ENCODE data around the gene UPF1.

The UPF1 gene

GRCh38 chr19:18858906-18859646, 27.3 kb downstream of the UPF1 start:
- DNase-seq = no peak

GRCh38 chr19:18859676-18860301, 28.0 kb downstream of the UPF1 start:
- DNase-seq = no peak

GRCh38 chr19:18860302-18860700, 28.5 kb downstream of the UPF1 start:
- DNase-seq = no peak

DNA sequence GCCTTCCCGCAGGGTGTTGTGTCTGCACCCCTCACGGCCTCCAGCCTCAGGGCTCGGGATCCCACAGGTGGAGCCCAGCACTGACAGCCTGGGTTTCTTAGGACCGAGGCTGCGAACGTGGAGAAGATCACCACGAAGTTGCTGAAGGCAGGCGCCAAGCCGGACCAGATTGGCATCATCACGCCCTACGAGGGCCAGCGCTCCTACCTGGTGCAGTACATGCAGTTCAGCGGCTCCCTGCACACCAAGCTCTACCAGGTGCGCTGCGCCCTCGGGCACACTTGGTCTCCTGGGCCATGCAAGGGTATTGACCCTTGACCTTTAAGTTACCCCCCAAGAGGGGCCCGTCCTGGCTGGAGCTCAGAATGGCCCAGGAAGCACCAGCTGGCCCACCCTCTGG, 29.0 kb downstream of the UPF1 start:
- no peak for DNase-seq

- DNase-seq = no peak
Measured at GRCh38 chr19:18861235-18861634, 29.5 kb downstream of the UPF1 start.

DNA sequence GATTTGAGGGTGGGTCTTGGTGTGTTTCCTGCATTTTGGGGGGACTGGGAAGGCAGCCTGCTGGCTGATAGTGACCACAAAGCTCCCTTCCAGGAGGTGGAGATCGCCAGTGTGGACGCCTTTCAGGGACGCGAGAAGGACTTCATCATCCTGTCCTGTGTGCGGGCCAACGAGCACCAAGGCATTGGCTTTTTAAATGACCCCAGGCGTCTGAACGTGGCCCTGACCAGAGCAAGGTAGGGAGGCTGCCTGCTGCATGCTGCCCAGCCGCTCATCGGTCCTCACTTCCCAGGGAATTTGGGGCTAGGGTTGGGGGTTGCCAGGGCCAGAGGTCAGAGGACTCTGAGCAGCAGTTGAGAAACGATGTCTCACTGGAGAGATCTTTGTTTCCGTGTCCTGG, 30.2 kb downstream of the UPF1 start:
- DNase-seq = no peak

- no peak for DNase-seq
Measured at GRCh38 chr19:18862976-18863842, 31.4 kb downstream of the UPF1 start.

- DNase-seq = no peak
Measured at GRCh38 chr19:18863843-18864362, 32.1 kb downstream of the UPF1 start.

DNA sequence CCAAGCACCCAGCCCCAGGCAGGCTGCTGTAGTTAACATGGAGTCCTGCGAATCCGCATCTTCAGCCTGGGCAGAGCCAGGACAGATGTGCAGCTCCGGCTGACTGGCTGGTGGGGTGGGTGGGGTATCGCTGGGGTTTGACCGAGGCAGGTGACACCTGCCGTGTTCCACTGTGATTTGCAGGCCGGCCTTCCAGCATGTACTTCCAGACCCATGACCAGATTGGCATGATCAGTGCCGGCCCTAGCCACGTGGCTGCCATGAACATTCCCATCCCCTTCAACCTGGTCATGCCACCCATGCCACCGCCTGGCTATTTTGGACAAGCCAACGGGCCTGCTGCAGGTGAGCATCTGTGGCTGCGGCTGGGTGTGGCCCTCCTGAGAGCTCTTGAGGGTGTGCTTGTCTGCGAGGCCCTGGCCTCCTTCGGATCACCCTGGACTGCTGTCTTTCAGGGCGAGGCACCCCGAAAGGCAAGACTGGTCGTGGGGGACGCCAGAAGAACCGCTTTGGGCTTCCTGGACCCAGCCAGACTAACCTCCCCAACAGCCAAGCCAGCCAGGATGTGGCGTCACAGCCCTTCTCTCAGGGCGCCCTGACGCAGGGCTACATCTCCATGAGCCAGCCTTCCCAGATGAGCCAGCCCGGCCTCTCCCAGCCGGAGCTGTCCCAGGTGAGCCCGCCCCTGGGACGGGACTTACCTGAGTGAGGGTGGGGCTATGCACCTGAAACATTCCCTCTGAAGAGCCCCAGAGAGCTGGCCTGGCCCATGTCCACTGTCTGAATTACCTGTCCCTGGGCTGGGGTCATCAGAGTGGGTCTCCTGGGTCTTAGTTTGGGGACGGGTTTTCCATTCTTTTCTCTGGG, 33.6 kb downstream of the UPF1 start:
- DNase-seq = no peak

DNA sequence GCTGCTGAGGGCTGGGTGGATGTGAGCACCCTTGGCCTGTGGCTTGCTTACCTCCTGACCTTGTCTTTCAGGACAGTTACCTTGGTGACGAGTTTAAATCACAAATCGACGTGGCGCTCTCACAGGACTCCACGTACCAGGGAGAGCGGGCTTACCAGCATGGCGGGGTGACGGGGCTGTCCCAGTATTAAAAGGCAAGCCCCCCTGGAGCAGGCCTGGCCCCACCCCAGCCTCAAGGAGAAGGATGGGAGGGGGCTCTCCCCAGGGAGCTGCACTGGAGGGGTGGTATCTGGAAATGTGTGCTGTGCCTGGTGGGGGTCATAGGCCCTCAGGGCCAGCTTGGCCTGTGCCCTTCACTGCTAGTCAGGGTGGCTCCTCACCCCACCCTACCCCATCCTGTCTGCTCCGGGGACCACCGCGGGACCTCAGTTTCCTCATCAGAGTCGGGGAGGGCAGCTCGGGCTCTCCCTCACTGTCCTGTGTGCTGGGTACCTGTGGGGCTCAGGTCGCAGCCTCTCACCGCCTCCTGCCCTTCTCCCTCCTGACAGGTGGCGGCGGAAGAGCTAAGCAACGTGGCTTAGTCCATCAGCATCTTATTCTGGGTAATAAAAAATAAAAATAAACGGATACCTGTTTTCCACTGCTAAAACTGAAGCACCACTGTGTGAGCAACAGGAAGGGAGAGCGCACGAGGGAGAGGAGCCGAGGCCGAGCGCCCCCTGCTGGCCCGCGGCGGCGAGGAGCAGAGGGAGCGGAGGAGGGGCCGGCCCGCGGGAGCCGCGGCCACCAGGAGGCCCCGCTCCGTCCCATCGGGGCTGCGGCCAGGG, 34.4 kb downstream of the UPF1 start:
- DNase-seq = no peak

DNA sequence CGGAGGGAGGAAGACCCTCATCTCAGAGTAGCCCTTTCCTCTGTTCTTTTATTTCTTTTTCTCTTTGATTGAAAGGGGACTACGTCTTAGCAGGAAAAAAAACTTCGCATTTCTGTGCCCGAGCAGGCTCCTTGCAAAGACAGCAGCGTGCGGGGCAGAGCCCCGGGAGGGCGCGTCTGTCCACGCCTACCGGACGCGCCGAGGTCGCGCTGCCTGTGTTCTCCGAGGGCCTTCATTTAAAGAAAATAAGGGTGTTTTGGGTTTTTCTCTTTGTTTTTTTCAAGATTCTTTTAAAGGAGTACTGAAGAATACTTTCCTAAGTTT, 35.0 kb downstream of the UPF1 start:
- no peak for DNase-seq

DNA sequence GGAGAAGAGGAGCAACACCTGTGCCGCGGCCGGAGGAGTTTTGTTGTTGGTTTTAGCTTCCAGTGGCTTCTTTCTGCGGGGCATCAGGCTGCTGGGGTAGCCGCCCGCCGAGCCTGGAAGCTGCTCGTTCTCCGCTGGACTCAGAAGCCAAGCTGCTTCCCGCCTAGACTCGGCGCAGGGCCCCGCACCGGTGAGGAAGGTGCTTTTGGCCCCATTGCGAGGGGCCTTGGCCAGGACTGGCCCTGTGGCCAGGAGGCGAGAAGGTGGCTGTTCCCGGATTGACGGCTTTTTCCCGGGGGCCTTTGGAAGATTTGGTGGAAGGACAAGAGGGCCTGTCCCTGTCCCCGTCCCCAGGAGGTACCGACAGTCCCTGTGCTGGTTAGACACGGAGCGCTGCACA, 35.4 kb downstream of the UPF1 start:
- DNase-seq = no peak

- DNase-seq = no peak
Measured at GRCh38 chr19:18867751-18868150, 36.0 kb downstream of the UPF1 start.

GRCh38 chr19:18868380-18869022, 36.7 kb downstream of the UPF1 start:
- no peak for DNase-seq

DNA sequence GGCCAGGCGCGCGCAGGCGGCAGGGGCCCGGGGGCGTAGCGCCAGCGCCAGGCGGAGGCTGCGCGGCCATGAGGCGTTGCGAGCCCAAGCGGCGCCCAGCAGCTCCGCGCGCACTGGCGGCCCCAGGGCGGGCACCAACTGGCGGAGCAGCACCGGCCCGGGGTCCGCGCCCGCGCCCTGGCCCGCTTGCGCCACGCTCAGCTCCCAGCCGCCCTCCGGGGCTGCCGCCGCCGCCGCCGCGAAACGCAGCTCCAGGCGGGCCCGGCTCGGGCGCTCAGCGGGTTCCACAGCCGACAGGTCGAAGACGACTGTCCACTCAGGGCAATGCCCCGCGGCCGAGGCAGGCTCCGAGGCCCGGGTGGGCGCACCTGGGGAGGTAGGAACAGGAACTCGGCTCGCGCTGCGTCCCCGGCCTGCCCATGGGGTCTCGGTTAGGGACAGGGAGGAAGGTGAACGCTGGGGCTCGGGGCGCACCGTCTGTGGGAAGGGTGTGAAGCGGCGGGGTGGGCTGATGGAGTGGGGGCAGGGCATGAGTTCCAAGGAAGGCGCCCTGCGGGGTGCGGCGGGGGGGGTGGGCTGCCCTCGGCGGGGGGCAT, 37.4 kb downstream of the UPF1 start:
- DNase-seq = no peak

DNA sequence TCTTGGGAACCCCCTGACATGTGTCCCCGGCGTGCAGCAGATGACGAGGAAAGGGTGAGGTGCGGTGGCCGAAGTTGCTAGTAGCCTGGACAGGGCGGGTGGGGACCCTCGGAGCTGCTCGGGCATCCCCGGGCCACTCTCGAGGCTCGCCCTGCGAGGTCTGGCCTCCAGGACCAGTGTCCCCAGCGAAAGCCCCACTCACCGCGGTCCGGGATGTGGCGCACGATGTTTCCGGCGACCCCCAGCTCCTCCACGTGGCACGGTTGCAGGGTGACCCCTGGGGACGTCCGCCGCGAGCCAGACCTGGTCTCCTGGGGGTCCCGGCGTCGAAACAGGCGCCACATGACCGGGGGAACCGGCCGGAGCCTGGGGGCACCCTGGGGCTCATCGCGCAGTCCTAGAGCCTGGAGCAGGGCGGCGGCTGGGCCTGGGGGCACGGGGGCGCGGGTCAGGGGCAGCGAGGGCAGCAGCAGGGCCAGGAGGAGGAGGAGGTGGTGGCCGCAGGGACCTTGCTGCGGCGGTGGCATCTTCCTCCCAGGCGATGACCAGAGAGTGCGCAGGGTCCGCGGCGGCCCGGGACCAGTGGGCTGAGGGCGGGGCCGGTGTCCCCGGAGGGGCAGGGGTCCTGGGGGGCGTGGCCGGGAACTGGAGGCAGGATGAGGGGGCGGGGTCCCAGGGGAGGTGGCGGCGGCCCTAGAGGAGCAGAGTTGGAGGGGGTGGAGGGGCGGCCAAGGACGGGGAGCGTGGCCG, 38.2 kb downstream of the UPF1 start:
- no peak for DNase-seq

DNA sequence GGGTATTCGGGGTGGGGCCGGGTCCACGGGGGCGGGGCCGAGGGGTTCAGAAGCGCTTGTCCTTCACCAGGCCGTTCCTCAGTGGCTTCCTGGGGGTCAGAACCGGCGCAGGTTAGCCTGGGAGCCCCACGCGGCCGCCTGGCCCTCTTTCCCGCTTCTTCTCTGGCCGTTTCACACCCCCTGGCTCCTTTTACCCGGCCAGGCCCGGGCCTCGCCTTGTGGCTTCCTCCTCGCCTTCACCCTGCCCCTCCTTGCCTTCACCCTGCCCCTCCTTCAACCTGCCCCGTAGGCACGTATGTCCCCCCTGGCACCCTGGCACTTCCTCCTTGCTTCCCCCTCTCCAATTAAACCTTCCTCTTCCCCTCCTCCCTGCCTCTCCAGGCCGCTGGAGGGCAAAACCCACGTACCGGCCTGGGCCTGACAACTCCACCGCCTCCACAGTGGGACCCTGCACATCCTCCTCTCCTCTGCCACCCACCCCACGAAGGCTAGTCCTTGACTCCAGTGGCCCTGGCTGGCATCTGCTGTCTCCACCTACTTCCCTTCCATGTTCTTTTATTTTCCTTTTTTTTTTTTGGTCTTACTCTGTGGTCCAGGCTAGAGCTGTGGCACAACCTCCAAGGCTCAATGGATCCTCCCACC, 38.9 kb downstream of the UPF1 start:
- no peak for DNase-seq

GRCh38 chr19:18871543-18871942, 39.8 kb downstream of the UPF1 start:
- DNase-seq = no peak

- DNase-seq = no peak
Measured at GRCh38 chr19:18875726-18876125, 44.0 kb downstream of the UPF1 start.

- no peak for DNase-seq
Measured at GRCh38 chr19:18876865-18877264, 45.1 kb downstream of the UPF1 start.

Data from NCI-H2107 (cell line).